ENCODE measurements around the gene COL10A1. TPM values are rescaled to one million over a fixed set of nuclear protein-coding genes. Genes with fewer than 3 reads are reported as not detected.

The COL10A1 gene
- 0.09 TPM for total RNA-seq

- no peak for DNase-seq (ENCODE audit: low spot score)
These were observed at the start of gene COL10A1 for GRCh38 chr6:116126032-116126431. Gene COL10A1, minus strand, starts transcription at chr6:116126132. Its CDS starts 640 bp downstream, at chr6:116125492.

- no peak for DNase-seq (ENCODE audit: low spot score)
These were observed 49.4 kb upstream of the COL10A1 start for GRCh38 chr6:116175344-116175743.

GRCh38 chr6:116173928-116174327, 48.0 kb upstream of the COL10A1 start:
- DNase-seq (ENCODE audit: low spot score) = no peak

- no peak for DNase-seq (ENCODE audit: low spot score)
These were observed 44.6 kb upstream of the COL10A1 start for GRCh38 chr6:116170358-116171057.

- DNase-seq (ENCODE audit: low spot score) = no peak
These were observed 43.9 kb upstream of the COL10A1 start for GRCh38 chr6:116169880-116170279.

- DNase-seq (ENCODE audit: low spot score) = no peak
These were observed 42.2 kb upstream of the COL10A1 start for GRCh38 chr6:116168148-116168547.

GRCh38 chr6:116166369-116166768, 40.4 kb upstream of the COL10A1 start:
- DNase-seq (ENCODE audit: low spot score) = no peak

- no peak for DNase-seq (ENCODE audit: low spot score)
These were observed 39.7 kb upstream of the COL10A1 start for GRCh38 chr6:116165596-116165995.

- no peak for DNase-seq (ENCODE audit: low spot score)
These were observed 34.0 kb upstream of the COL10A1 start for GRCh38 chr6:116159782-116160524.

GRCh38 chr6:116158641-116159040, 32.7 kb upstream of the COL10A1 start:
- DNase-seq (ENCODE audit: low spot score) = no peak

GRCh38 chr6:116157391-116157790, 31.5 kb upstream of the COL10A1 start:
- DNase-seq (ENCODE audit: low spot score) = no peak

GRCh38 chr6:116156405-116157326, 30.7 kb upstream of the COL10A1 start:
- no peak for DNase-seq (ENCODE audit: low spot score)

- DNase-seq (ENCODE audit: low spot score) = no peak
These were observed 29.0 kb upstream of the COL10A1 start for GRCh38 chr6:116154887-116155286.

- DNase-seq (ENCODE audit: low spot score) = no peak
These were observed 26.7 kb upstream of the COL10A1 start for GRCh38 chr6:116152620-116153019.

- DNase-seq (ENCODE audit: low spot score) = no peak
These were observed 20.1 kb upstream of the COL10A1 start for GRCh38 chr6:116145803-116146675.

- no peak for DNase-seq (ENCODE audit: low spot score)
These were observed 18.7 kb upstream of the COL10A1 start for GRCh38 chr6:116144605-116145004.

- DNase-seq (ENCODE audit: low spot score) = no peak
These were observed 14.0 kb upstream of the COL10A1 start for GRCh38 chr6:116139917-116140316.

GRCh38 chr6:116136933-116137340, 11.0 kb upstream of the COL10A1 start:
- DNase-seq (ENCODE audit: low spot score) = no peak

- DNase-seq (ENCODE audit: low spot score) = no peak
These were observed 10.4 kb upstream of the COL10A1 start for GRCh38 chr6:116136373-116136772.

- no peak for DNase-seq (ENCODE audit: low spot score)
These were observed 7.5 kb upstream of the COL10A1 start for GRCh38 chr6:116133453-116133852.

All from mucosa of gallbladder (tissue), 1 donor.